ENCODE measurements around the gene REPIN1. TPM values are rescaled to one million over a fixed set of nuclear protein-coding genes. Genes with fewer than 3 reads are reported as not detected.

The REPIN1 gene
- total RNA-seq, 1 donor from 2014 or later = 59.1 TPM

DNA sequence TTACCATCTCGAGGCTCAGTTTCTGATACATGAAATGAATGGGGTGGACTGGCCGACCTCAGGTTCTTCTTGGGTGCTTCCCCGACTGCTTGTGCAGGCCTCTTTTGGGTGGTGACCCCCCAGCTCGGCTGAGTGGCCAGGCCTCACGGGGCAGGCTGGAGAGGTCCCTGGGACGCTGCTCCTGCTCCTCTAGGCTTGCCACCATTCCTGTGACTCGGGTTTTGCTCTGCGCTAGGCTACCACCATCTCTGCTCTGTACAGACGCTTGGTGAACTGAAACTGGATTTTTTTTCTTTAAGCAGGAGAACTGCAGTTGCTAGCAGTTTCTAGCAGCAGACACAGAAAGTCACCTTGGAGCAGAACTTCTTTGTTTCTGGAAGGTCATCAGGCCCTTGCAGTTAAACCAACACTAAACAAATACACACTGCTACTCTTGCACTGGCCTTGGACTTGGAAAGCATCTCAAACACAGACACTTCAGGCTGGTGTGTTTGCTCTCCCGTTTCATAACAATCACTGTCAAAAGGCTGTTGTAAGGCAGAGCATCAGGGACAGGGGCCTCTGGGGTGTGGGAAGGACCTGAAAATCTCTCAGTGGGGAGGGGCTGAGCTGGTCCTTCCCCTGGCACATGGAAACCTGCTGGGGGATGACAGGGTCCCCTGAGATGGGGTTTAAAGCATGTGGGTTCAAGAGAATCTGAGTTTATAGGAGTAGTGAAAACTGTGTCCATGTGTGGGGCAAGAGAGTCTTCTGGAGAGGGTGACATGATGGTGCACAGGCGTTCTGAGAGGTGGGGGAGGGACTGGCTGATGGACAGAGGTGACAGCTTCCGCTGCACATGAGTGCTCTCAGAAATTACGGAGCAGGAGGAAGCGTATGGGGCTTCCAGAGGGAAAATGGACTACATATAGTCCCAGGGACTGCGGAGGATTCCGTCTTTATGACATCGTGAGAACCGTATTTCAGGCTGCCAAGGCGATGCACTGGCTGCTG, 46.8 kb downstream of the REPIN1 start:
- intact Hi-C loops (cut with micrococcal nuclease) = no loop called here

DNA sequence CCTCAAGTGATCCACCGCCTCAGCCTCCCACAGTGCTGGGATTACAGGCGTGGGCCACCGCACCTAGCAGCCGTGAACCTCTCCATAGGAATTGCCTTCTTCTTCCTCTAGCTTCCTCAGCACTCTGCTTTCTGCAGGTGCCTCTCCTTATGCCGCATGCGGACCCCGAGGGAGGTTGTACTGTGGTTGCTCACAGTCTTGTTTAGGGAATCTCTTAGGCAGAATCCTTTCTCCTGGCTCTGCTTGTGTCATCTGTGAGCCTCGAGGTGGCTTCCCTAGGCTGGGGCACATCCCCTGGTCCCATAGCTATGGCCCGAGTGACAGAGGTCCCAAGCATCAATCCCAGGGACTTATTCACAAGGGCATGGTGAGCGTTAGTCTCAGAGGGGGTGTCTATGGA, 48.6 kb downstream of the REPIN1 start:
- intact Hi-C loops (cut with micrococcal nuclease) = no loop called here

GRCh38 chr7:150417863-150418262, 49.2 kb downstream of the REPIN1 start:
- intact Hi-C loops (cut with micrococcal nuclease) = no loop called here

DNA sequence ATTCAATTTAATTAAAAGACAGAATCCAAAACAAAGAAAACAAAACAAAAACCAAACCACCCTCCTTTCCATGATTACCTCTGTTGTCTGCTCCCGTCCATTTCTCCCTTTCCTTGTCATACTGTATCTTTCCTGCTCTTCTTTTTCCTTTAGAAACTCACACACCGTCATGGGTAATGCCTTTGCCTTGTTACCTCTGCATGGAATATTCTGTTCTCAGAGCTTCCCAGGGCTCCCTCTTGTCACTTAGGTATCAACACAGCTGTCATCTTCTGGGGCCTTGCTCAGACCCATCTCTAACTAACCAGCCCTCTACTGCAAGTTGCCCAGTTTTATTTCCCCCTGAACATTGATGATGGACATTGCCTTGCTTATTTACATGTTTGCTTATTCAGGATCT, 51.6 kb downstream of the REPIN1 start:
- intact Hi-C loops (cut with micrococcal nuclease) = no loop called here

DNA sequence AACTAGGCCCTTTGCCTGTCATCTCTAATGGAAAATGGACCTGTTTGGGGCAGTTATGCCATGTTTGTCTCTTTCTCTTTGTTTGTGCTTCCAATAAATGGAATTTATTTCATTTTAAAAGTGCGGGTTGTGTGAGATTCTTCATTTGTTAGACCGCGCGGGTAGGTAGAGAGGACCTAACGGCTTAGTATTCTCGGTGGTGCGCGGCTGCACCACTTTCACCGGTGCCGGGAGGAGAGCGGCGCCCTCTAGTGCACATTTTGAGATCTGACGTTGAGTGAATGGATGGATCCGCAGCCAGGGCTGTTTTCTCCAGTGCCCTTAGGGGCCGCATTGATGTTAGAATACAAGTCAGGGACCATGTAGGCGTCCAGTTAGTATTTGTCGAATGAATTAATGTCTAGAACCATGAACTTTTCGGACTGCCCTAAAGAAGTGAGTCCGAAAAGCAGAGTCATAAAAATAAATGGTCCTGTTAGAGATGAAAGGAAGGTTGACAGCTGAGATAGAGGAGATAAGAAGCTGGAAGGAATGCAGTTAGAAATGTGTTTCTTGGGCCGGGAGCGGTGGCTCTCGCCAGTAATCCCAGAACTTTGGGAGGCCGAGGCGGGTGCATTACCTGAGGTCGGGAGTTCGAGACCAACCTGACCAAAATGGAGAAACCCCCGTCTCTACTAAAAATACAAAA, 52.5 kb downstream of the REPIN1 start:
- intact Hi-C loops (cut with micrococcal nuclease) = loop anchor here (1.0 kb wide), 7 partner anchors 16 to 336 kb away; partner anchors contain the start of genes ACTR3C, LRRC61, REPIN1 and ZNF775

GRCh38 chr7:150421831-150422230, 53.2 kb downstream of the REPIN1 start:
- intact Hi-C loops (cut with micrococcal nuclease) = loop anchor here (1.0 kb wide), 7 partner anchors 17 to 335 kb away; partner anchors contain the start of genes ACTR3C, LRRC61, REPIN1 and ZNF775

Other genes starting within 250 kb of the REPIN1 start
- 40.2 and 41.6 TPM in 2 replicates for gene LRRC61, start 45.5 kb upstream of the REPIN1 start, total RNA-seq
- 12.8 and 14.1 TPM in 2 replicates for gene ACTR3C, start 45.3 kb upstream of the REPIN1 start, total RNA-seq
- gene RARRES2, start 27.2 kb upstream of the REPIN1 start, total RNA-seq = not detected in 2 replicates
- gene ZNF775, start 10.5 kb downstream of the REPIN1 start, total RNA-seq = 6.2 and 6.3 TPM in 2 replicates
- gene GIMAP8, start 81.8 kb downstream of the REPIN1 start, total RNA-seq = 54.3 and 54.5 TPM in 2 replicates
- 291 and 306 TPM in 2 replicates for gene GIMAP7, start 146.1 kb downstream of the REPIN1 start, total RNA-seq
- 472 and 476 TPM in 2 replicates for gene GIMAP4, start 198.6 kb downstream of the REPIN1 start, total RNA-seq